WTC11 (cell line): ENCODE data around the gene MOBP. TPM values are rescaled to one million over a fixed set of nuclear protein-coding genes. Genes with fewer than 3 reads are reported as not detected.

Source experiments
- ATAC-seq: fragments of 200-7000 bp; cut with Tn5 transposase; 2 replicates; pipeline ENCODE4 v1.10.0; 2021; ENCODE audit warnings: mild to moderate bottlenecking, moderate library complexity
- CTCF ChIA-PET: fragments of 300-600 bp; sonication (Branson Sonifier 250); formaldehyde crosslinking; loops from one replicate; lab custom pipeline; 2021; ENCODE audit warnings: antibody characterized with exemption; lab: Charles Lee
- POLR2A ChIA-PET: fragments of 350-600 bp; sonication (Branson Sonifier 250); formaldehyde crosslinking; loops from one replicate; lab custom pipeline; 2021; ENCODE audit warnings: antibody characterized with exemption; lab: Charles Lee
- DNase-seq: peaks from one replicate; pipeline ENCODE4 v3.0.0; 2021; ENCODE audit warnings: low spot score
- H3K27ac Mint-ChIP-seq: 2 replicates; pipeline ENCODE4 v1.8.0; 2021; ENCODE audit warnings: mixed read lengths
- H3K27me3 Mint-ChIP-seq: 2 replicates; pipeline ENCODE4 v1.8.0; 2021; ENCODE audit warnings: low read depth, mild to moderate bottlenecking, moderate library complexity, mixed read lengths
- H3K36me3 Mint-ChIP-seq: 2 replicates; pipeline ENCODE4 v1.8.0; 2021; ENCODE audit warnings: mixed read lengths
- H3K4me1 Mint-ChIP-seq: 2 replicates; pipeline ENCODE4 v1.8.0; 2022; ENCODE audit warnings: mixed read lengths
- H3K4me3 Mint-ChIP-seq: 2 replicates; pipeline ENCODE4 v1.8.0; 2021; ENCODE audit warnings: mild to moderate bottlenecking, moderate library complexity, mixed read lengths
- H3K9me3 Mint-ChIP-seq: 2 replicates; pipeline ENCODE4 v1.8.0; 2021; ENCODE audit warnings: mixed read lengths
- ARID4B ChIP-seq: sonication (generic); formaldehyde crosslinking; IDR thresholded peaks from 2 replicates; pipeline ENCODE4 v1.8.0; 2023; ENCODE audit warnings: missing genetic modification reagents, mild to moderate bottlenecking, borderline replicate concordance
- CREM ChIP-seq: sonication (generic); formaldehyde crosslinking; IDR thresholded peaks from 2 replicates; pipeline ENCODE4 v1.8.1; 2022; ENCODE audit warnings: mild to moderate bottlenecking, missing genetic modification reagents, moderate library complexity
- E2F1 ChIP-seq: sonication (generic); formaldehyde crosslinking; IDR thresholded peaks from 2 replicates; pipeline ENCODE4 v1.8.0; 2022; ENCODE audit warnings: mild to moderate bottlenecking, missing genetic modification reagents
- IRF2 ChIP-seq: sonication (generic); formaldehyde crosslinking; IDR thresholded peaks from 2 replicates; pipeline ENCODE4 v1.8.0; 2022; ENCODE audit warnings: low read depth, missing genetic modification reagents, borderline replicate concordance
- JAZF1 ChIP-seq: fragments of 250-450 bp; sonication (Bioruptor Pico); IDR thresholded peaks from 2 replicates; pipeline ENCODE4 v1.9.0; 2021; ENCODE audit warnings: moderate library complexity, mild to moderate bottlenecking, inconsistent platforms
- MAX ChIP-seq: sonication (generic); formaldehyde crosslinking; IDR thresholded peaks from 2 replicates; pipeline ENCODE4 v1.8.0; 2022; ENCODE audit warnings: mild to moderate bottlenecking, missing genetic modification reagents
- NFE2L1 ChIP-seq: sonication (generic); formaldehyde crosslinking; IDR thresholded peaks from 2 replicates; pipeline ENCODE4 v1.8.1; 2023; ENCODE audit warnings: missing genetic modification reagents
- NFYB ChIP-seq: sonication (generic); formaldehyde crosslinking; conservative IDR thresholded peaks from 2 replicates; pipeline ENCODE4 v1.8.0; 2022; ENCODE audit warnings: low read depth, missing genetic modification reagents
- SMAD3 ChIP-seq: sonication (generic); formaldehyde crosslinking; IDR thresholded peaks from 2 replicates; pipeline ENCODE4 v1.8.0; 2022; ENCODE audit warnings: missing genetic modification reagents, mild to moderate bottlenecking, borderline replicate concordance
- SP1 ChIP-seq: sonication (generic); formaldehyde crosslinking; conservative IDR thresholded peaks from 2 replicates; pipeline ENCODE4 v1.8.1; 2022; ENCODE audit warnings: missing genetic modification reagents
- STAT6 ChIP-seq: sonication (generic); formaldehyde crosslinking; conservative IDR thresholded peaks from 2 replicates; pipeline ENCODE4 v1.8.1; 2023; ENCODE audit warnings: mild to moderate bottlenecking, low read depth, missing genetic modification reagents, moderate library complexity
- USF2 ChIP-seq: sonication (generic); formaldehyde crosslinking; IDR thresholded peaks from 2 replicates; pipeline ENCODE4 v1.8.1; 2023; ENCODE audit warnings: mild to moderate bottlenecking, missing genetic modification reagents, moderate library complexity
- ZNF219 ChIP-seq: sonication (generic); formaldehyde crosslinking; IDR thresholded peaks from 2 replicates; pipeline ENCODE4 v1.8.0; 2023; ENCODE audit warnings: missing genetic modification reagents, mild to moderate bottlenecking, borderline replicate concordance
- ZNF317 ChIP-seq: sonication (generic); formaldehyde crosslinking; IDR thresholded peaks from 2 replicates; pipeline ENCODE4 v1.8.1; 2023; ENCODE audit warnings: low read depth, mild to moderate bottlenecking, moderate library complexity, missing genetic modification reagents, borderline replicate concordance
- ZNF396 ChIP-seq: fragments of 250-450 bp; sonication (Bioruptor Pico); IDR thresholded peaks from 2 replicates; pipeline ENCODE4 v1.8.0; 2021; ENCODE audit warnings: mild to moderate bottlenecking, moderate library complexity, borderline replicate concordance
- ZNF532 ChIP-seq: fragments of 250-450 bp; sonication (Bioruptor Pico); IDR thresholded peaks from 2 replicates; pipeline ENCODE4 v1.9.0; 2021; ENCODE audit warnings: mild to moderate bottlenecking, borderline replicate concordance
- total RNA-seq: library from RNA; stranded (reverse); gene quantifications from 3 replicates; pipeline ENCODE4 v1.2.3, GENCODE V29; 2021

MOBP gene
- total RNA-seq, 1 experiment from 2014 or later, result 0.13 TPM

GRCh38 chr3:39519103-39519502 is 51.6 kb downstream of the MOBP start:
- ChIA-PET POLR2A (no interaction called here), CTCF (interaction anchor here (0.7 to 1.8 kb wide), 2 partner anchors 20 to 293 kb away, joined by 4 read pairs; no protein-coding TSS in a partner anchor)
- peaks cover 16% of the 10 kb centered on the region for H3K9me3 Mint-ChIP-seq

GRCh38 chr3:39519554-39520288 is 52.2 kb downstream of the MOBP start:
- peaks cover 22% of the 10 kb centered on the region for H3K9me3 Mint-ChIP-seq
- H3K36me3 Mint-ChIP-seq, result peaks cover 5% of the 10 kb centered on the region
- H3K4me1 Mint-ChIP-seq, result peaks cover 15% of the 10 kb centered on the region
- peaks cover 3% of the 10 kb centered on the region; the same call in 1 of the 2 replicates for H3K27me3 Mint-ChIP-seq
- POLR2A ChIA-PET, result no interaction called here
- ATAC-seq (no peak), DNase-seq (no peak)
- H3K27ac Mint-ChIP-seq, result no peak overlapping the region
- no peak overlapping the region for H3K4me3 Mint-ChIP-seq
- CTCF ChIA-PET, result interaction anchor here (0.7 to 1.8 kb wide), 2 partner anchors 21 to 293 kb away, joined by 4 read pairs; no protein-coding TSS in a partner anchor
- TF ChIP-seq ZNF317 (CRISPR knock-in tag) (no peak), ARID4B (no peak), MAX (CRISPR knock-in tag) (no peak), STAT6 (CRISPR knock-in tag) (no peak)

More at GRCh38 chr3:39519103-39519502, 51.6 kb downstream of the MOBP start:
- Mint-ChIP-seq H3K36me3 (peaks cover under 1% of the 10 kb centered on the region), H3K4me1 (peaks cover 15% of the 10 kb centered on the region), H3K4me3 (no peak overlapping the region), H3K27ac (no peak overlapping the region), H3K27me3 (peaks cover 3% of the 10 kb centered on the region; the same call in 1 of the 2 replicates)
- TF ChIP-seq SP1 (CRISPR knock-in tag), result no peak
- TF ChIP-seq E2F1 (CRISPR knock-in tag), result no peak
- TF ChIP-seq ZNF219, result no peak
- no peak for TF ChIP-seq ZNF396 (CRISPR knock-in tag)
- no peak for TF ChIP-seq ZNF532 (CRISPR knock-in tag)
- no peak for TF ChIP-seq SMAD3 (CRISPR knock-in tag)
- no peak for TF ChIP-seq IRF2
- no peak for TF ChIP-seq CREM
- no peak for TF ChIP-seq NFE2L1 (CRISPR knock-in tag)
- no peak for TF ChIP-seq USF2 (CRISPR knock-in tag)
- TF ChIP-seq NFYB (CRISPR knock-in tag), result no peak
- no peak for TF ChIP-seq JAZF1 (CRISPR knock-in tag)
- ATAC-seq (no peak), DNase-seq (no peak)
